Spleen (tissue), 11 donors: Measurements from ENCODE around the gene OR8B3. TPM values are rescaled to one million over a fixed set of nuclear protein-coding genes. Genes with fewer than 3 reads are reported as not detected.
"Not testable (repeated sequence)": the region's sequence is repeated elsewhere in the genome, so short reads cannot be mapped to it uniquely, and the experiment has no call there.

Source experiments
- DNase-seq: peaks from one replicate; pipeline ENCODE4 v3.0.0-alpha.2; 2020
- H3K27ac ChIP-seq, 8 donors: fragments of 200-600 bp; sonication (generic) in 7 of 8; 1 replicate in 4 of 8; 2 replicates in 4 of 8; pipeline versions ENCODE4 v1.5.0 to v1.8.0; 2016 to 2021; ENCODE audit warnings: inconsistent platforms in 4 of 8, mild to moderate bottlenecking in 4 of 8, moderate library complexity in 1 of 8
- H3K27me3 ChIP-seq, 7 donors: fragments of 200-600 bp; sonication (generic) in 6 of 7; replicated peaks in 1 of 7; 1 replicate in 4 of 7; 2 replicates in 3 of 7; pipeline versions ENCODE4 v1.5.0 to v1.8.0; 2016 to 2021; ENCODE audit warnings: inconsistent platforms in 3 of 7, mild to moderate bottlenecking in 1 of 7
- H3K36me3 ChIP-seq, 6 donors: fragments of 200-600 bp; sonication (generic) in 5 of 6; 1 replicate in 4 of 6; 2 replicates in 2 of 6; pipeline versions ENCODE4 v1.5.0 to v1.8.0; 2016 to 2021; ENCODE audit warnings: inconsistent platforms in 2 of 6
- H3K4me1 ChIP-seq, 6 donors: fragments of 200-600 bp; sonication (generic) in 5 of 6; 1 replicate in 3 of 6; 2 replicates in 3 of 6; pipeline versions ENCODE4 v1.5.0 to v1.8.0; 2016 to 2021; ENCODE audit warnings: inconsistent platforms in 3 of 6
- H3K4me3 ChIP-seq, 8 donors: fragments of 200-600 bp; sonication (generic) in 7 of 8; 1 replicate in 4 of 8; 2 replicates in 4 of 8; pipeline versions ENCODE4 v1.5.0 to v1.8.0; 2016 to 2021; ENCODE audit warnings: inconsistent platforms in 4 of 8, mild to moderate bottlenecking in 4 of 8, moderate library complexity in 2 of 8
- H3K9me3 ChIP-seq, 8 donors: fragments of 200-600 bp; sonication (generic) in 7 of 8; 1 replicate in 4 of 8; 2 replicates in 4 of 8; pipeline versions ENCODE4 v1.5.0 to v1.8.0; 2016 to 2021; ENCODE audit warnings: inconsistent platforms in 4 of 8
- CTCF ChIP-seq, 11 experiments: fragments of 200-600 bp in 7 of 11; fragments of 450-650 bp in 4 of 11; sonication (generic) in 4 of 11; IDR thresholded peaks in 8 of 11; conservative IDR thresholded peaks in 3 of 11; 1 replicate in 7 of 11; 2 replicates in 4 of 11; pipeline versions ENCODE4 v1.4.0 to v1.8.0; 2016 to 2021; ENCODE audit warnings: antibody characterized with exemption in 11 of 11, inconsistent platforms in 4 of 11, mild to moderate bottlenecking in 1 of 11
- POLR2A ChIP-seq, 3 donors: fragments of 450-650 bp; IDR thresholded peaks; one replicate each; pipeline ENCODE4 v1.5.1; 2017; ENCODE audit warnings: antibody characterized with exemption in 3 of 3, mild to moderate bottlenecking in 1 of 3
- POLR2AphosphoS5 ChIP-seq, 3 donors: sonication (generic); formaldehyde crosslinking; IDR thresholded peaks; one replicate each; pipeline ENCODE4 v1.5.1; 2017; ENCODE audit warnings: antibody characterized with exemption in 3 of 3
- WGBS, 5 donors: extraction: QIAGEN DNeasy Blood & Tissue Kit in 3 of 5; methylation state at CpG; one replicate each; pipeline versions ENCODE4 v1.1.5 to v1.1.7; 2013 to 2018; 5-methylcytosine and 5-hydroxymethylcytosine counted together
- intact Hi-C: fragments of 100-400 bp; cut with DNase I; formaldehyde crosslinking; loops from one replicate; pipeline ENCODE4 v1.15.0; 2023; ENCODE audit warnings: low total_unique reads
- polyA plus RNA-seq, 3 donors: library from polyadenylated mRNA; stranded (reverse); fragments of 200-250 nt; gene quantifications; one replicate each; pipeline ENCODE4 v1.2.1, GENCODE V29; 2013
- total RNA-seq, 7 donors: library from RNA; depleted of rRNA in 3 of 7; stranded (reverse); fragments of >200 nt in 3 of 7; fragmentation: NEBNext Ultra II Directional in 4 of 7; extraction: Animal tissue kit (Norgen Biotek cat#: 25700) in 4 of 7; gene quantifications; one replicate each; pipeline versions ENCODE4 v1.1.0 to v1.2.1, GENCODE V29; 2016 to 2021
- donor health status: healthy with polysubstance abuse.
- donor health status: DM: no; HTN: no; CAD: no; lungs with moderate emphysema.
- donor health status: DM: no; HTN: no; CAD: no.
- donor health status: Bipolar disorder and iron deficiency.
- donor health status: healthy.
- donor health status: DM: no; HTN: no; CAD: no.
- donor health status: DM: yes; HTN: yes; CAD: no.

The OR8B3 gene
- total and polyA plus RNA-seq, 10 donors, result not detected

- H3K36me3 ChIP-seq, result no peaks in the 10 kb centered on the region
- H3K27me3 ChIP-seq, result no peaks in the 10 kb centered on the region
- no peak overlapping the region for H3K27ac ChIP-seq
- H3K9me3 ChIP-seq, result no peaks in the 10 kb centered on the region
- no peak overlapping the region for H3K4me3 ChIP-seq
- DNase-seq, result no peak
- TF ChIP-seq POLR2AphosphoS5 (IDR thresholded peaks at IDR 0.05), result no peak
- peak; percentile 16 to 79 (median 52) for TF ChIP-seq CTCF (IDR thresholded peaks at IDR 0.05 in 8 of 11, conservative IDR thresholded peaks at IDR 0.05 in 3 of 11)
- whole genome bisulfite sequencing, 5 donors, result 37 to 52% (median 44%) methylated on average over 8 of the region's 8 CpGs
- intact Hi-C loops, result no loop called here
- H3K4me1 ChIP-seq, result no peaks in the 10 kb centered on the region
Measured at GRCh38 chr11:124402326-124402922, 3.6 kb upstream of the OR8B3 start.

GRCh38 chr11:124396847-124397246, 2.0 kb downstream of the OR8B3 start:
- H3K9me3 ChIP-seq, intact Hi-C loops, DNase-seq, H3K4me1 ChIP-seq, H3K27me3 ChIP-seq, H3K27ac ChIP-seq, H3K36me3 ChIP-seq, H3K4me3 ChIP-seq: not testable (repeated sequence)
- WGBS, 5 donors, result 84 to 92% (median 89%) methylated on average over 2 to 4 of the region's 4 CpGs

GRCh38 chr11:124394408-124394807, 4.4 kb downstream of the OR8B3 start:
- WGBS, 5 donors, result 57 to 88% (median 76%) methylated on average over 3 of the region's 3 CpGs
- Histone ChIP-seq H3K4me3 (no peak overlapping the region), H3K27me3 (no peaks in the 10 kb centered on the region), H3K4me1 (no peaks in the 10 kb centered on the region), H3K36me3 (no peaks in the 10 kb centered on the region), H3K9me3 (no peaks in the 10 kb centered on the region), H3K27ac (no peak overlapping the region)
- TF ChIP-seq POLR2AphosphoS5 (IDR thresholded peaks at IDR 0.05) (no peak), CTCF (IDR thresholded peaks at IDR 0.05 in 8 of 11, conservative IDR thresholded peaks at IDR 0.05 in 3 of 11) (no peak)
- intact Hi-C loops, result no loop called here
- DNase-seq, result no peak

- H3K9me3 ChIP-seq, result no peaks in the 10 kb centered on the region
- DNase-seq, result no peak
- H3K4me1 ChIP-seq, result no peaks in the 10 kb centered on the region
- H3K27me3 ChIP-seq, result no peaks in the 10 kb centered on the region
- no peak within 1 kb of the TSS for H3K4me3 ChIP-seq
- H3K27ac ChIP-seq, result no peak within 1 kb of the TSS
- TF ChIP-seq CTCF (IDR thresholded peaks at IDR 0.05 in 8 of 11, conservative IDR thresholded peaks at IDR 0.05 in 3 of 11) (no peak), POLR2A (IDR thresholded peaks at IDR 0.05) (no peak)
- intact Hi-C loops, result no loop called here
- H3K36me3 ChIP-seq, result no peaks in the 10 kb centered on the region
- 82 to 97% (median 88%) methylated on average over 2 of the region's 2 CpGs for WGBS, 5 donors
Measured at GRCh38 chr11:124384399-124384798, 14.4 kb downstream of the OR8B3 start, which contains the start of gene OR8B2. Gene OR8B2, minus strand, starts transcription at chr11:124384499. Its CDS starts 1,156 bp downstream, at chr11:124383343.

GRCh38 chr11:124382857-124383256, 16.0 kb downstream of the OR8B3 start:
- H3K4me3 ChIP-seq, H3K36me3 ChIP-seq, intact Hi-C loops, H3K27ac ChIP-seq, DNase-seq, H3K4me1 ChIP-seq, H3K9me3 ChIP-seq, H3K27me3 ChIP-seq: not testable (repeated sequence)
- 83 to 92% (median 86%) methylated on average over 4 to 5 of the region's 6 CpGs for WGBS, 5 donors
